Peyer's patch (tissue), 4 donors: Measurements from ENCODE around the gene PAN2. TPM values are rescaled to one million over a fixed set of nuclear protein-coding genes. Genes with fewer than 3 reads are reported as not detected.

ENCODE experiments used
- DNase-seq, 3 donors: peaks; one replicate each; pipeline ENCODE4 v3.0.0-alpha.2; 2017 to 2019
- H3K27ac ChIP-seq, 4 donors: fragments of 200-600 bp; sonication (generic); one replicate each; pipeline ENCODE4 v1.5.1; 2016 to 2019
- H3K27me3 ChIP-seq, 2 donors: fragments of 200-600 bp; sonication (generic); one replicate each; pipeline ENCODE4 v1.5.1; 2019
- H3K36me3 ChIP-seq, 3 donors: fragments of 200-600 bp; sonication (generic); one replicate each; pipeline ENCODE4 v1.5.1; 2016 to 2019
- H3K4me1 ChIP-seq, 4 donors: fragments of 200-600 bp; sonication (generic); one replicate each; pipeline ENCODE4 v1.5.1; 2016 to 2019
- H3K4me3 ChIP-seq, 4 donors: fragments of 200-600 bp; sonication (generic); 1 replicate in 3 of 4; 2 replicates in 1 of 4; pipeline ENCODE4 v1.5.1; 2016 to 2019; ENCODE audit warnings: mild to moderate bottlenecking in 1 of 4
- H3K9me3 ChIP-seq, 4 donors: fragments of 200-600 bp; sonication (generic); one replicate each; pipeline ENCODE4 v1.5.1; 2016 to 2019; ENCODE audit warnings: mild to moderate bottlenecking in 1 of 4
- CTCF ChIP-seq, 6 experiments: fragments of 450-650 bp in 4 of 6; fragments of 200-600 bp in 2 of 6; sonication (generic) in 1 of 6; IDR thresholded peaks; one replicate each; pipeline ENCODE4 v1.5.1; 2017 to 2019; ENCODE audit warnings: antibody characterized with exemption in 6 of 6, mild to moderate bottlenecking in 3 of 6, moderate library complexity in 1 of 6
- POLR2A ChIP-seq, 2 donors: fragments of 450-650 bp; IDR thresholded peaks; one replicate each; pipeline ENCODE4 v1.5.1; 2017; ENCODE audit warnings: antibody characterized with exemption in 2 of 2, mild to moderate bottlenecking in 2 of 2, moderate library complexity in 2 of 2
- total RNA-seq, 4 donors: library from RNA; depleted of rRNA; stranded (reverse); fragments of >200 nt; gene quantifications; one replicate each; pipeline ENCODE4 v1.1.0, GENCODE V29; 2016

The PAN2 gene
- total RNA-seq, 4 donors from 2014 or later: 82.5 to 114 (median 95.4) TPM

GRCh38 chr12:56298828-56299227 lies 35.0 kb downstream of the PAN2 start:
- no peaks in the 10 kb centered on the region for H3K9me3 ChIP-seq
- no peak for DNase-seq
- H3K27me3 ChIP-seq: no peaks in the 10 kb centered on the region
- peaks cover 0 to 24% (median 0%) of the 10 kb centered on the region in 3 donors for H3K36me3 ChIP-seq
- TF ChIP-seq POLR2A (IDR thresholded peaks at IDR 0.05) (no peak), CTCF (IDR thresholded peaks at IDR 0.05) (no peak)
- H3K4me3 ChIP-seq: peak overlapping the region; percentile 67 to 93 (median 78)
- peak overlapping the region; percentile 89 to 98 (median 92) for H3K27ac ChIP-seq
- peaks cover 0 to 51% (median 15%) of the 10 kb centered on the region in 4 donors for H3K4me1 ChIP-seq

- no peak for DNase-seq
- peaks cover 0 to 27% (median 0%) of the 10 kb centered on the region in 3 donors for H3K36me3 ChIP-seq
- no peak overlapping the region for H3K4me3 ChIP-seq
- peaks cover 3 to 58% (median 15%) of the 10 kb centered on the region in 4 donors for H3K4me1 ChIP-seq
- H3K27ac ChIP-seq: no peak overlapping the region
- H3K27me3 ChIP-seq: no peaks in the 10 kb centered on the region
- H3K9me3 ChIP-seq: no peaks in the 10 kb centered on the region
- TF ChIP-seq CTCF (IDR thresholded peaks at IDR 0.05): no peak
- TF ChIP-seq POLR2A (IDR thresholded peaks at IDR 0.05): no peak
These were observed 36.4 kb downstream of the PAN2 start for GRCh38 chr12:56297400-56297799.

DNA sequence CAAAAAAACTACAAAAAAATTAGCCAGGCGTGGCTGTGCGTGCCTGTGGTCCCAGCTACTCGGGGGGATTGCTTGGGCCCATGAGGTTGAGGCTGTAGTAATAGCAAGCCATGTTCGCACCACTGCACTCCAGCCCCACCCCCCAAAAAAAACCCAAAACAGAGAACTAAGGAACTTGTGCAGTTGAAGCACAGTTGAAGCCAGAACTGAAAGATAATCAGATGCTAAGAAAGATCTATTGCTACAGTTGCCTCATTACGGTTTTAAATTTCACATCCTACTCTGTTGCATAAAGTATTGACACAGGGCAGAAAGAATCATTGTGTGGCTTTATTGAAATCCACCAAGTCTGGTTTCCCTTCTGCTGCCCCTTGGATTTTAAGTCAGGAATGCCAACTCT lies 37.5 kb downstream of the PAN2 start:
- Histone ChIP-seq H3K9me3 (no peaks in the 10 kb centered on the region), H3K27ac (no peak overlapping the region), H3K36me3 (peaks cover 0 to 37% (median 0%) of the 10 kb centered on the region in 3 donors), H3K4me3 (no peak overlapping the region), H3K27me3 (no peaks in the 10 kb centered on the region), H3K4me1 (peaks cover 3 to 57% (median 17%) of the 10 kb centered on the region in 4 donors)
- no peak for TF ChIP-seq CTCF (IDR thresholded peaks at IDR 0.05)
- TF ChIP-seq POLR2A (IDR thresholded peaks at IDR 0.05): no peak
- no peak for DNase-seq

GRCh38 chr12:56293795-56294194 lies 40.0 kb downstream of the PAN2 start:
- Histone ChIP-seq H3K27me3 (no peaks in the 10 kb centered on the region), H3K4me1 (peaks cover 3 to 43% (median 10%) of the 10 kb centered on the region in 4 donors), H3K9me3 (no peaks in the 10 kb centered on the region), H3K36me3 (peaks cover 0 to 60% (median 0%) of the 10 kb centered on the region in 3 donors), H3K4me3 (no peak overlapping the region), H3K27ac (peak overlapping the region in 1 of 4 donors; percentile 60)
- no peak for TF ChIP-seq POLR2A (IDR thresholded peaks at IDR 0.05)
- no peak for TF ChIP-seq CTCF (IDR thresholded peaks at IDR 0.05)
- no peak for DNase-seq

- H3K36me3 ChIP-seq: peaks cover 0 to 67% (median 0%) of the 10 kb centered on the region in 3 donors
- no peak overlapping the region for H3K27ac ChIP-seq
- H3K27me3 ChIP-seq: no peaks in the 10 kb centered on the region
- H3K9me3 ChIP-seq: no peaks in the 10 kb centered on the region
- H3K4me1 ChIP-seq: peaks cover 0 to 17% (median 4%) of the 10 kb centered on the region in 4 donors
- TF ChIP-seq CTCF (IDR thresholded peaks at IDR 0.05) (no peak), POLR2A (IDR thresholded peaks at IDR 0.05) (no peak)
- no peak overlapping the region for H3K4me3 ChIP-seq
- no peak for DNase-seq
These were observed 45.0 kb downstream of the PAN2 start for GRCh38 chr12:56288705-56289387.
